Fibroblast of pulmonary artery (primary cell): ENCODE measurements around the gene SOX13.
"Not testable (repeated sequence)": the region's sequence is repeated elsewhere in the genome, so short reads cannot be mapped to it uniquely, and the experiment has no call there.

Experiments
- DNase-seq: peaks from one replicate; pipeline ENCODE4 v3.0.0-alpha.2; 2010; ENCODE audit warnings: low read depth
- H3K4me3 ChIP-seq: replicated peaks from 2 replicates; pipeline ENCODE4 v1.5.1; 2011; ENCODE audit warnings: low read depth, mild to moderate bottlenecking, control low read depth, low read length, moderate library complexity
- CTCF ChIP-seq: IDR thresholded peaks from 2 replicates; pipeline ENCODE4 v1.5.1; 2011; ENCODE audit warnings: mild to moderate bottlenecking, control low read depth, low read length, inconsistent platforms; ENCODE audit errors: missing control alignments

The SOX13 gene

GRCh38 chr1:204098683-204099082, 25.8 kb downstream of the SOX13 start:
- H3K4me3 ChIP-seq = no peak overlapping the region
- no peak for DNase-seq
- no peak for TF ChIP-seq CTCF

GRCh38 chr1:204099754-204100153, 26.8 kb downstream of the SOX13 start:
- DNase-seq, H3K4me3 ChIP-seq: not testable (repeated sequence)

GRCh38 chr1:204102029-204102611, 29.2 kb downstream of the SOX13 start:
- H3K4me3 ChIP-seq = no peak overlapping the region
- no peak for TF ChIP-seq CTCF
- DNase-seq = no peak

- H3K4me3 ChIP-seq = no peak overlapping the region
- no peak for TF ChIP-seq CTCF
- no peak for DNase-seq
Observed at GRCh38 chr1:204102739-204103430, 30.0 kb downstream of the SOX13 start.

- DNase-seq = peak; percentile 36
- TF ChIP-seq CTCF = no peak
- no peak overlapping the region for H3K4me3 ChIP-seq
Observed at GRCh38 chr1:204103431-204103741, 30.5 kb downstream of the SOX13 start.

- no peak for TF ChIP-seq CTCF
- no peak overlapping the region for H3K4me3 ChIP-seq
- no peak for DNase-seq
Observed at GRCh38 chr1:204104331-204105130, 31.6 kb downstream of the SOX13 start.

GRCh38 chr1:204105131-204105515, 32.2 kb downstream of the SOX13 start:
- TF ChIP-seq CTCF = no peak

More at GRCh38 chr1:204105131-204105515, 32.2 kb downstream of the SOX13 start:
- H3K4me3 ChIP-seq = no peak overlapping the region
- no peak for DNase-seq
